ENCODE results near the gene UBE2O.

The UBE2O gene

GRCh38 chr17:76484228-76484725 lies 31.3 kb upstream of the UBE2O start:
- no peak for DNase-seq

DNA sequence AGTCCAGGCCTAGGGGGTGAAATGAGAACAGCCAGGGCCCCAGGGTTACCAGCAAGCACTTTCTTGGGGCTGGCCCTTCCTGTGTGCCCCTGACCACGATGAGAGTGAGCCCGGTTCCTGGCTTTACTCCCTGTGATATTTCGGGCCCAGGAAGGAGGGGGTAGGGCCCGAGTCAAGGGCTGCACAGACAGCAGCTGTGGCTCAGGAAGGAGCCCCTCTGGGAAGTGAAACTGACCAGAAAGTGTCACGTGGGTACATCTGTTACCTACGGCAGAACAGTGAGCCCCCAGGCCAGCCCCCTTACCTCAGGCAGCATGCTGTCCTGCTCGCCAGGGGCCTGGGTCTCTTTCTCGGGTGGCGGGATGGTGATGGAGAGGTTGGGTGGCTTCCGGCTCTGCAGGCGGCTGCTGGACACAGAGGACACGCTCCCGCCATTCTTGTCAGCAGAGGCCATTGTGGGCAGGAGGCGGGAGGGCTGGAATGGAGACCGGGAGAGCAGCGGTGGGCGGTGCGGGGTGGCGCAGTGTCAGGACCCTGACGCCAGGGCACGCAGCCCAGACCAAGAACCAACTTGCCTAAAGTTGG lies 28.2 kb upstream of the UBE2O start:
- no peak for DNase-seq

GRCh38 chr17:76480632-76481031 lies 27.7 kb upstream of the UBE2O start:
- no peak for DNase-seq

DNA sequence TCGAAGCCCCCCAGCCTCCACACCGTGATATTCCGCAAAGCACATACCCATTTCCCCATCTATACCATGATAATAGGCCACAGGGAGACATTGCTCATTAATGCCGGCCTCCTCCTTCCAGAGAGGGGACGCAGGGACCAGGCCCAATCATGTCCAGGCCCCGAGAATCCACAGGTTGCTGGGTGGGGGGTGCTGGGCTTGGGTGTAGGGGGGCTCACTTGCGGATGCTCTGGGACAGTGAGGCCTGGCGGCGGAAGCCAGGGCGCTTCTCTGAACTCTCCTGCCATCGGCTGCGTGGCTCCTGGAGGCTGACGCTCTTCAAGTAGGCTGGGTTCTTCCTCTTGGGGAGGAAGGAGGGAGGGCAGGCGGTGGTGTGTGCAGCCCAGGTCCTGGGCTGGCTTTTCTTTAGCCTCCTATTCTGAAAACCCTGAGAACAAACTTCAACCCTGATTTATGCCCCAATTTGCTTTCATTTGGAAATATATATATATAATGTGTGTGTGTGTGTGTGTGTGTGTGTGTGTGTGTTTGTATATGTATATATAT lies 26.6 kb upstream of the UBE2O start:
- no peak for DNase-seq

GRCh38 chr17:76478730-76479514 lies 26.0 kb upstream of the UBE2O start:
- no peak for DNase-seq

- no peak for DNase-seq
Observed at GRCh38 chr17:76478097-76478496, 25.1 kb upstream of the UBE2O start.

- DNase-seq = no peak
Observed at GRCh38 chr17:76477576-76477975, 24.6 kb upstream of the UBE2O start.

DNA sequence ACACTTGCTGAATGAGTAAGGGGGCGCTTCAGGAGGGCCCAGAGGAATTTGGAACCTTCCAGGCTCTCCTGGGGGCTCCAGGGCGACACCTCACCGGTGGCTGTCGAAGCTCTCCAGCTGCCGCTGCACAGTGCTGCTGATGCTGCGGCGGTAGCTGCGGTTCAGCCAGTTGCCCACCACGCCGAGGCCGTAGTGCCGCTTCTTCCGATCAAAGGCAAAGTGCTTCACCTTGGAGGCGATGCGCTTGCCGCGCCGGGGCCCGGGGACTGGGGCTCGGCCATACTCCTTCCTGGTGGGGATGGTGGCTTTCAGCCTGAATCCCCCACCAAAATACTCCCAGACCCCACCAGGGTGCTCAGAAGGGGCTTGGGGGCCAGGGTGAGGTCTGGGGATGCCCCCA lies 23.8 kb upstream of the UBE2O start:
- DNase-seq = no peak

- no peak for DNase-seq
Observed at GRCh38 chr17:76475302-76475701, 22.4 kb upstream of the UBE2O start.

DNA sequence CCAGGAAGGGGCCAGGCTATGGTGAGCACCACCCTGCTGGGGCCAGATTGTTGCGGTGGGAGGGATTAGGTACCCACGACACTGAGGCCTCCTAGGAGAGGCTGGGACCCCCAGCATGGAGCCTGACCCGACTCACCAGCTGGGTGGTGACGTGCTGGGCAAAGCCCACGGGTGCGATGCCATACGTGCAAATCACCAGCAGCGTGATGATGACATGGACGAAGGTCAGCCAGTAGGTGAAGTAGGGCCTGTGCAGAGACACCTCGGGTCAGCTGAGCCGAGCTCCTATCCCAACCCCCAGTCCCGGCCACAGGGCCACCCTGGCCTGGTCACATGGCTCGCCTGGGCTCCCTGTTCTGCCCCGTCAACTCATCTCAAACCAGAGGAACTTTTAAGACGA lies 21.9 kb upstream of the UBE2O start:
- no peak for DNase-seq

- no peak for DNase-seq
Observed at GRCh38 chr17:76474238-76474637, 21.3 kb upstream of the UBE2O start.

DNA sequence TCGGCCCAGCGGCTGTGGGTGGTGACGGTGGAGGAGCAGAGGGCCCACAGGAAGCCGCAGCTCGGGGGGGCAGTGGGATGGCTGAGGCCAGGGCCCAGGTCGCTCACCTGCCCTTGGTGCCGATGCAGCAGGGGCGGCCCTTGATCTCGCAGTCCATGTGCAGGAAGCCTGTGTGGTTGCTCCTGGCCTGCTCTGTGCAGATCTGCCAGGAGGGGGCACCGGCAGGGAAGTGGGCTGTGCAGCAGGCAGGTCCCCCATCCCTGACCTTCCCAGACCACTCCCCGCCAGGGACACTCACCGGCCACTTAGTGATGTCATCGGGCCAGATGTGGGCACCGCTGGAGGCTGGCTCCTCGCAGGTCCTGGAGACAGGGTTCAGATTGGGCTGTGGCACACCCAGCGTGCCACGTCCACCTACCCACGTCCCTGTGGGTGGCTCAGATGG lies 20.6 kb upstream of the UBE2O start:
- no peak for DNase-seq

DNA sequence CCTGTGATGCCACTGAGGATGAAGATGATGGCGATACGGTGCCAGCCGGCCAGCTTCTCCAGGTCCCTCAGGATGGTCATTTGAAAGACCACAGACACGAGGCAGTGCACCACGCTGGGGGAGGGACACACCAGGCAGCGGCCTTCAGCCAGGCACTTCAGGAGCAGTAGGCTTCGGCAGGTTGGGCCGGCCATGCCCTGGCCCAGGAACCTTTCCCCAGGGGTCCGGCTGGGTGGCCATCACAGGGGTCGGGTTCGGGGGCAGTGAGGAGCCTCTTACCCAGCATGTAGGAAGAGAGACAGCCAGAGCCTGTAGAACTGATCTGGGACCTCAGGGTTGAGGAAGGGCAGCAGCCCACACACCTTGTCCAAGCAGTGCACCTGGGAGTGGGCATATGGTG lies 19.8 kb upstream of the UBE2O start:
- DNase-seq = no peak

- no peak for DNase-seq
Observed at GRCh38 chr17:76472258-76472645, 19.3 kb upstream of the UBE2O start.

DNA sequence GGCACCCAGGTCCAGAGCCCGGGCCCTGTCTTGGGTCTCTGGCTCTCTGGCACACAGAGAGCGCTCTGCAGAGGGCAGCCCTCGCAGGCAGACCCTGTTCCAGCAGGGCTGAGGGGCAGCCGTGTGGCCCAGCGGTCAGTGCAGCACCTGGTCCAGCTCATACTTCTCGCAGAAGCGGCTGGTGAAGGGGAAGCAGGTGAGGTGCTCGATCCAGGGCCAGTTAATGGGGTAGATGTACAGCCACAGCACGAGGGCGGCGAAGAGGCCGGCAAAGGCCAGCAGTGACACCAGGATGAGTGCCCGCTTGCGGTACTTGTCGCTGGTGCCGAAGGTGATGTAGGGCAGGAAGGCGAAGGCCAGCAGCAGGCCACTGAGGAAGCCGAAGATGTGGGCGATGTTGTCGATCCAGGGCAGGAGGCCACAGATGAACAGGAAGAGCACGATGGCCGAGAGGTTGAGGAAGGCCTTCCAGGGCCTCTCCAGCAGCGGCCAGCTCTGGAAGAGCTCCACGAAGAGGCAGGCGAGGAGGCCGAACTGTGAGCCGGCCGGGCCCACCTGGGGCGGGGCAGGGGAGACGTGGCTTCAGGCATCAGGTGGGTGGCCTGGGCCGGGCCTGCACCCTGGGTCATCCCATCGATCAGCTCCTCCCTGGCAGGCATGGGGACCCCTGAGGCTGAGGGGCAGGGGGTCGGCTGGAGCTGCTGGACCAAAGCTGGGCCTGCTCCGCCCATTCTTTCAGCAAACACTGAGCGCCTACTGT lies 18.7 kb upstream of the UBE2O start:
- DNase-seq = no peak

DNA sequence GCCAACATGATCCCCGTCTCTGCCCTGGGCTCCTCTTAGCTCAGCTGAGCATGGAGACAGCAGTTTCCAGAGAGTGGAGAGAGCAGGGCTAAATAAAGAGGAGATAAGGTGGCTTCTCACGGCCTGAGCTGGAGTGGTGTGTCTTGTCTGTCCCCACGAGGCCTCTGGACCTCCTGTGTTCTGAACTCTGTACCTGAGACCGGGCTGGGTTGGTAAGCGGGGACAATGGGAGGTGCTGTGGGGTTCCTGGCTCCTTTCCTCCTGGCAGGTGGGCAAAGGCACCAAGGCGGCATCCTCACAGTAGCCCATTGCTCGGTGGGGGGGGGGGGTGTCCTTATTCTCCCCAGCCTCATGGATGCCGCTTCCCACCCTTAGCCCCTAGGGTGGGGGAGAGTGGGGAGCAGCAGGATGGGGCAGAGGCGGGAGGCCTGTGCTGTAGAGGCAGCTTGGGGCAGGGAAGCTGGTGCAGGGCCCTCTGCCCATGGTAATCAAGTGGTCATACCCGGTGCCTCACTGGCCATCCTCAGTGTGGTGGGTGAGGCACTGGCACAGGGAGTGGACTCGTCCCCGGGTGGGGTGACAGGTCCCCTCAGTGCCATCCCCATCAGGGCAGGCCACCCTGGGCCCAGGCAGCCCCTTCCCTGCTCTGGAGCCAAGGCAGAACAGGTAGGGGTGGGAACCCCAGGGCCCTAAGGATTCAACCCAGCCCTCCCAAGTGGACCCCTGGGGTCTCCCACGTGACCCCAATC lies 17.2 kb upstream of the UBE2O start:
- no peak for DNase-seq

- DNase-seq = no peak
Observed at GRCh38 chr17:76469076-76469990, 16.4 kb upstream of the UBE2O start.

- DNase-seq = no peak
Observed at GRCh38 chr17:76468634-76469010, 15.7 kb upstream of the UBE2O start.

DNA sequence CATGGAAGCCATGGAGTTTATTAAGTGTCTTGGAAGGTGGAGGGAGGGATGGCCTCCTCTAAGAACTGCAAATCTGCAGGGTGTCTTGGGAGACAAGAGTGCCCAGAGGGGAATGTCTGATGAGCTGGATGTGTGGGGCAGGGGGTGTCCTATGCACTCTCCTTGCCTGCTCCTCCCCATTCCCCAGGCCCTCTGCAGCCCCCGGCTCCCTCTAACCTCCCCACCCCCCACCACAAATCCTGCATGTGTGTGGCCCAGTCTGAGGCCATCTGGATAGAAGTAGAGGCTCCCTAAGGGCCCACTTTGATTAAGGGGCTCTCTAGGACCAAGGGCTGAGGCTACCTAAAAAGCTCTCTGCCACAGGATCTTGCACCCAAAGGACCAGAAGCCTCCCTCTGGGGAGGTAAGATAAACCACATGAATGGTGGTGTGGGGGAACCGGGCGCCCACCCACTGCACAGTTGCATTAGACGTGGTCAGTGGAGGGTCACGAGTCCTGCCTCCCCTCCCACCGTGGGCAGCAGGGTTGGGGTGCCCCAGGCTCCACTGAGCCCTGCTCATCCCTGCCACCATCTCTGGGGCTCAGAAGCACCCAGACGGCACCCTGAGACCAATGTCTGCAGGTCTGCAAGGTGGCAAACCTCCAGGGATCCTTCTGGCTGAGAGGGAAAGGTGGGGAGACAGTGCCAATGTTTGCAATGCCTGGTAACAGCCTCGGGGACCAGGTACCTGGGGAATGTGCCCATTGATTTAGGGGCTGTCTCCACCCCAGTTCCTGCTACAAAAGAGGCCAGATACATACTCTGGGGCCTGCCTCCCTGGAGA lies 15.1 kb upstream of the UBE2O start:
- DNase-seq = no peak

DNA sequence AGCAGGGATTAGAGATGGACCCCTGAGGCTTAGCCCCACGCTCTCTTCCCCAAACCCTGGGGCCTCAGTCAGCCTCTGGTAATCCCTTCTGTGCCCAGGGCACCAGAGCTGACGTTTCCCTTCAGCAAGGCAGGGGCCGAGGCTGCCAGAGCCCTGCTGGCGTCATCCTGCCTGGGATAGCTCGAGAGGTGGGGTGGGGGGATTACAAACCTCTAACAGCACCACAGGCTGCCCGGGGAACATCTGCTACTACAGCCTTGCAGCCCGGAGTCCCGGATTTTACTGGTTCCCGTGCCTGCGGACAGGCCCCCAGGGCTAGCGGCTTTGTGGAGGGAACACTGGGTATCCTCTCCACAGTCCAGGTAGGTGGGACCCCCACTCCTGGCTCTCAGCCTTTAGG lies 14.4 kb upstream of the UBE2O start, which contains the start of gene AANAT:
Gene AANAT (plus strand): TSS at position 238 of the 400 bp plus-strand sequence. CDS start 1,144 bp downstream, outside the sequence.
- no peak for DNase-seq

DNA sequence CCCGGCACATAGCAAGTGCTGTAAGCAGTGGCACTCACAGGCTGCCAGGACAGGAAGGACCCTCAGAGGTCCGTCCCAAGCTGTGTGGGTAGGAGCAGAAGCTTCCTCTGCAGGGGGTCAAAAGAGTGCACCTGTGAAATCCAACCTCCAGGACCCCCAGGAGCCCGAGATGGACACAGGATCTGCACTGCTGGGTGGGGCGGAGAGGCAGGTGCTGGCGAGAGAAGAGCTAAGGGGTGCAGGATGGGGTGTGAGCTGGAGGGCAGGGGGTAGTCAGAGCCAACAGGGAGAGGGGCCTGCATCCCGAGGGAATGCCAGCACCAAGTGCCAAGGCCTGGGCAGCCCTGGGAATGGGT lies 13.8 kb upstream of the UBE2O start:
- DNase-seq = no peak
